Renal pelvis (tissue), 4 donors: ENCODE measurements around the gene MSI2. TPM values are rescaled to one million over a fixed set of nuclear protein-coding genes. Genes with fewer than 3 reads are reported as not detected.

Source experiments
- DNase-seq: peaks from one replicate; pipeline ENCODE4 v3.0.0-alpha.2; 2013
- polyA plus RNA-seq, 3 donors: library from polyadenylated mRNA; unstranded; fragments of 120-200 nt; gene quantifications; one replicate each; pipeline ENCODE4 v1.2.1, GENCODE V29; 2013; ENCODE audit not compliant: insufficient read length in 3 of 3

The MSI2 gene
- polyA plus RNA-seq, 3 donors, result 79.4 to 105 (median 95.5) TPM

- DNase-seq, result no peak
Observed at GRCh38 chr17:57678393-57678792, 422.1 kb downstream of the MSI2 start.

GRCh38 chr17:57679356-57679755 lies 423.0 kb downstream of the MSI2 start:
- no peak for DNase-seq

- no peak for DNase-seq
Observed at GRCh38 chr17:57679906-57680695, 423.8 kb downstream of the MSI2 start.

GRCh38 chr17:57682701-57683100 lies 426.4 kb downstream of the MSI2 start:
- DNase-seq, result no peak

GRCh38 chr17:57684711-57685498 lies 428.6 kb downstream of the MSI2 start:
- no peak for DNase-seq

GRCh38 chr17:57685499-57686132 lies 429.3 kb downstream of the MSI2 start:
- no peak for DNase-seq

- no peak for DNase-seq
Observed at GRCh38 chr17:57687642-57688041, 431.3 kb downstream of the MSI2 start.

- no peak for DNase-seq
Observed at GRCh38 chr17:57689254-57689653, 432.9 kb downstream of the MSI2 start.

GRCh38 chr17:57691939-57692338 lies 435.6 kb downstream of the MSI2 start:
- DNase-seq, result no peak

GRCh38 chr17:57692770-57693169 lies 436.4 kb downstream of the MSI2 start:
- DNase-seq, result no peak

GRCh38 chr17:57694051-57694450 lies 437.7 kb downstream of the MSI2 start:
- DNase-seq, result no peak

GRCh38 chr17:57696050-57696449 lies 439.7 kb downstream of the MSI2 start:
- DNase-seq, result no peak

GRCh38 chr17:57697197-57697596 lies 440.9 kb downstream of the MSI2 start:
- DNase-seq, result no peak

- DNase-seq, result no peak
Observed at GRCh38 chr17:57697891-57698711, 441.8 kb downstream of the MSI2 start.

GRCh38 chr17:57699751-57700219 lies 443.5 kb downstream of the MSI2 start:
- DNase-seq, result peak; percentile 73

GRCh38 chr17:57701124-57701523 lies 444.8 kb downstream of the MSI2 start:
- DNase-seq, result no peak

- DNase-seq, result no peak
Observed at GRCh38 chr17:57703273-57703672, 446.9 kb downstream of the MSI2 start.

GRCh38 chr17:57704448-57704847 lies 448.1 kb downstream of the MSI2 start:
- DNase-seq, result no peak

- no peak for DNase-seq
Observed at GRCh38 chr17:57705921-57706695, 449.8 kb downstream of the MSI2 start.

- DNase-seq, result no peak
Observed at GRCh38 chr17:57706761-57707160, 450.4 kb downstream of the MSI2 start.

- DNase-seq, result peak; percentile 87
Observed at GRCh38 chr17:57707892-57708291, 451.6 kb downstream of the MSI2 start.
